BLaER1 treated with 17β-estradiol and CSF1 and Interleukin-3, amounts not matched to agents 10 nM and 100 nM (cell line): ENCODE results near the gene CYP1A1.

Experiments used
- H3K27ac ChIP-seq, 11 experiments: shearing (Covaris generic); formaldehyde crosslinking; 2 replicates each; pipeline ENCODE4 v1.8.1; 2022
- H3K27me3 ChIP-seq, 11 experiments: shearing (Covaris generic); formaldehyde crosslinking; 2 replicates each; pipeline ENCODE4 v1.8.1; 2022
- H3K36me3 ChIP-seq, 11 experiments: shearing (Covaris generic); formaldehyde crosslinking; 2 replicates each; pipeline ENCODE4 v1.8.1; 2022
- H3K4me1 ChIP-seq, 10 experiments: shearing (Covaris generic); formaldehyde crosslinking; 2 replicates each; pipeline ENCODE4 v1.8.1; 2022
- H3K4me2 ChIP-seq, 11 experiments: shearing (Covaris generic); formaldehyde crosslinking; 2 replicates each; pipeline ENCODE4 v1.8.1; 2022
- H3K4me3 ChIP-seq, 10 experiments: shearing (Covaris generic); formaldehyde crosslinking; 2 replicates each; pipeline ENCODE4 v1.8.1; 2022
- H3K9ac ChIP-seq, 11 experiments: shearing (Covaris generic); formaldehyde crosslinking; 2 replicates each; pipeline ENCODE4 v1.8.1; 2022
- H3K9me3 ChIP-seq, 11 experiments: shearing (Covaris generic); formaldehyde crosslinking; replicated peaks in 1 of 11; 2 replicates each; pipeline ENCODE4 v1.8.1; 2022
- H4K20me1 ChIP-seq, 11 experiments: shearing (Covaris generic); formaldehyde crosslinking; 2 replicates each; pipeline ENCODE4 v1.8.1; 2022
- Cebpa-rat ChIP-seq, 11 experiments: shearing (Covaris generic); IDR thresholded peaks; 2 replicates each; pipeline ENCODE4 v1.8.1; 2022

CYP1A1 gene

DNA sequence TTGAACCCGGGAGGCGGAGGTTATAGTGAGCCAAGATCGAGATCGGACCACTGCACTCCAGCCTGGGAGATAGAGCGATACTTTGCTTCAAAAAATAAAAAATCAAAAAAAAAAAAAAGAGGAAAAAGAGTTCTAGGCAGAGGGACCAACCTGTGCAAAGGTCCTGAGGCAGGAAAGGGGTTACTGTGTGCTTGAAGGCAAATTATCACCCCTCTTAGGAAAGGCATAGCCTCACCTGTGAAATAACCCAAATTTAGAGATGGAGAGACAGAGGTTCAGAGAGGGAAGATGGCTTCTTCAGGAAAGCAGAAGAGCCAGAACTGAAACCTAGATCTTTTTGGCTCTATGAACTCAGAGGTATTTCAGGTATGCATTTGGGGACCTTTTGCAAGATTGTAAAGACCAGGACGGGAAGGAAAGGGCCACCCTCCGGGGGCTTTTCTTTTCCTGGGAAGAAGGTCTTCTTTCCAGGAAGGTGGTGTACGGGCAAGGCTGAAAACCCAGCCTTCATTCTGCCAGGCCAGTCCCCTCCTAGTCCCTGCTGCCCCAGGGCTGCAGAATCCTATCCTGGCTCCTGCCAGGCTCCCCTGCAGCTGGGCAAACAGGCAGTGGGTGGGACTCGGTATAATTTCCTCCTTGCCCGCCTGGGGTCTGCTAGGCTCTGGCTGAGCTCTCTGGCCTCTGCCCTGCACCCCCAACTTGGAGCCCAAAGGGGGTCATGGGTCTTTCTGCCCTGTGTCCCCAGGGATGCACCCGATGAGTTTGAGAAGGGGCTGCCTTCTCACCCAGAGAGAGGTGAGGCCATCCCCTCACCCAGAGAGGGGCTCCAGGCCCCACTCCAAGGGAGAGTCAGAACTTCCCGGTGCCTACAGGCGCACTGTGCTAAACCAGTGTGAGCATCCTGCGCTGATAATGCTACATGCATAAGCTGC, 42.1 kb upstream of the CYP1A1 start:
- Histone ChIP-seq H3K4me2 (no peak overlapping the region), H3K9ac (peak overlapping the region in 1 of 11 experiments; percentile 47; a peak in 1 of 22 replicates), H3K27me3 (no peaks in the 10 kb centered on the region)

DNA sequence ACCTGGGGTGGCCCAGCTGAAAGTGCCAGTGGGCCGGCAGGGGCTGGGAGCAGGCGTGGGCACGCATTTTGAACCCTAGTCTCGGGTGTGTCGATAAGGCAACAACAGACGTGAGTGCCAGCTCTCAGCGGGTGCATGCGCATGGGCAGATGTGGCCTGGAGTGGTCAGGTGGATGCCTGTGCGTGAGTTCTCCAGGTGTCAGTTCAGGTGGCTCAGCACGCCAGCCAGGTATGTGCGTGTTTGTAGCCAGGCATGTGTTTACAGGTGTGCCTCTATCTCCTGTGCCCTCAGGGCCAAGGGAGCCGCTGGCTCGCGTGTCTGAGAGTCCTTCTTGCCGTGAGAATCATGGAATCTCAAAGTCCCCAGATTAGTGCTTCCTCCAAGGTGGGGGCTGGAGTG, 38.1 kb upstream of the CYP1A1 start:
- Histone ChIP-seq H3K4me1 (peaks cover 10 to 31% (median 22%) of the 10 kb centered on the region in 10 experiments), H3K9ac (0 out of 22 replicates have a peak overlapping the region, but pooled peaks of 1 of the 11 experiments have one; percentile 69), H3K36me3 (no peaks in the 10 kb centered on the region), H3K4me2 (peak overlapping the region in 3 of 11 experiments; percentile 80 to 85 (median 84); a peak in 3 of 22 replicates), H4K20me1 (0 out of 22 replicates have a peak, but pooled peaks cover 0 to 6% (median 0%) of the 10 kb centered on the region in 11 experiments), H3K4me3 (no peak overlapping the region), H3K27ac (peak overlapping the region in 3 of 11 experiments; percentile 69 to 74 (median 71); a peak in 5 of 22 replicates), H3K9me3 (no peaks in the 10 kb centered on the region), H3K27me3 (no peaks in the 10 kb centered on the region)
- TF ChIP-seq Cebpa-rat (IDR thresholded peaks at IDR 0.05): no peak

More for the DNA sequence above, 42.1 kb upstream of the CYP1A1 start:
- no peak for TF ChIP-seq Cebpa-rat (IDR thresholded peaks at IDR 0.05)
- no peaks in the 10 kb centered on the region for H3K36me3 ChIP-seq
- H3K4me3 ChIP-seq: no peak overlapping the region
- peaks cover 23 to 35% (median 28%) of the 10 kb centered on the region in 10 experiments for H3K4me1 ChIP-seq
- H3K27ac ChIP-seq: no peak overlapping the region
- H3K9me3 ChIP-seq: no peaks in the 10 kb centered on the region
- H4K20me1 ChIP-seq: peaks cover 0 to 11% (median 0%) of the 10 kb centered on the region in 11 experiments; a peak in 2 of 22 replicates

DNA sequence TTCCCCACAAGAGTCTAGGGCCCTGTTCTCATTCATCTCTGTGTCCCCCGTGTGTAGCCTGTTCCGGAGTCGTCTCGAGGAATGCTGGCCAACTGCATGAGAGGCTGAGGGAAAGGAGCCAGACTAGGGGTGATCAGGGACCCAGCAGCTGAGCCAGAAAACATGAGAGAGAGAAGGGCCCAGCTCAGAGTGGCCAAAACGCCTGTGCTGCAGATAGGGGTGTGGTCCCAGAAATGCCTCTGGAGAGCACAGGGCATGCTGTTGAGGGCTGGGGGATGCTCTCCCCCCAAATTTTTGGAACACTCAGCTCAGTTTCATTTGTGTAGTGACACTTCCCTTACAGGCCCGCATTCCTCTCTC, 37.4 kb upstream of the CYP1A1 start:
- TF ChIP-seq Cebpa-rat (IDR thresholded peaks at IDR 0.05): no peak
- H3K9ac ChIP-seq: peak overlapping the region in 6 of 11 experiments; percentile 14 to 69 (median 46); a peak in 9 of 22 replicates
- peak overlapping the region in 8 of 11 experiments; percentile 37 to 74 (median 53); a peak in 15 of 22 replicates for H3K27ac ChIP-seq

DNA sequence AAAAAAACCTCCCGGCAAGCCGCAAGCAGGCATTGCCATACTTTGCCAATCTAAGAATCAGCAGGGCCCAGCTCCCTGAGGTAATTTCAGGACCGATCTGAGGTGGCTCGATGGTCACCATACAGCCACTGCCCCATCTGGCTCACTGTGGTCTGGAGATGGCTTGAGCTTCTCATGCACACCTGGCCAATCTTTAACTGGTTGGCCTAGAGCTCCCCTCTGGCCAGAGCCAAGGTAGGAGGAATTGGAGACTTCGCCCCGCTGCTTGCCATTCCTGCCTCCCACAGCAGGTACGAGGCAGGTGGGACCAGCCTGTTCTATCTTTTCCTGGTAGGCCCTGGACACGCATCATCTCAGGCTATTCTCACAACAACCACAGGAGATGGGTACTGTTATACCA, 33.4 kb upstream of the CYP1A1 start:
- Histone ChIP-seq H4K20me1 (no peaks in the 10 kb centered on the region), H3K36me3 (no peaks in the 10 kb centered on the region), H3K27ac (no peak overlapping the region), H3K4me1 (peaks cover 10 to 31% (median 22%) of the 10 kb centered on the region in 10 experiments), H3K9ac (no peak overlapping the region), H3K9me3 (no peaks in the 10 kb centered on the region), H3K4me2 (no peak overlapping the region), H3K27me3 (no peaks in the 10 kb centered on the region), H3K4me3 (no peak overlapping the region)
- no peak for TF ChIP-seq Cebpa-rat (IDR thresholded peaks at IDR 0.05)

More for the DNA sequence above, 37.4 kb upstream of the CYP1A1 start:
- Histone ChIP-seq H4K20me1 (0 out of 22 replicates have a peak, but pooled peaks cover 0 to under 1% (median 0%) of the 10 kb centered on the region in 11 experiments), H3K27me3 (no peaks in the 10 kb centered on the region), H3K4me1 (peaks cover 10 to 31% (median 22%) of the 10 kb centered on the region in 10 experiments), H3K36me3 (no peaks in the 10 kb centered on the region), H3K9me3 (no peaks in the 10 kb centered on the region), H3K4me2 (peak overlapping the region; percentile 33 to 91 (median 80)), H3K4me3 (0 out of 20 replicates have a peak overlapping the region, but pooled peaks of 1 of the 10 experiments have one; percentile 16)

DNA sequence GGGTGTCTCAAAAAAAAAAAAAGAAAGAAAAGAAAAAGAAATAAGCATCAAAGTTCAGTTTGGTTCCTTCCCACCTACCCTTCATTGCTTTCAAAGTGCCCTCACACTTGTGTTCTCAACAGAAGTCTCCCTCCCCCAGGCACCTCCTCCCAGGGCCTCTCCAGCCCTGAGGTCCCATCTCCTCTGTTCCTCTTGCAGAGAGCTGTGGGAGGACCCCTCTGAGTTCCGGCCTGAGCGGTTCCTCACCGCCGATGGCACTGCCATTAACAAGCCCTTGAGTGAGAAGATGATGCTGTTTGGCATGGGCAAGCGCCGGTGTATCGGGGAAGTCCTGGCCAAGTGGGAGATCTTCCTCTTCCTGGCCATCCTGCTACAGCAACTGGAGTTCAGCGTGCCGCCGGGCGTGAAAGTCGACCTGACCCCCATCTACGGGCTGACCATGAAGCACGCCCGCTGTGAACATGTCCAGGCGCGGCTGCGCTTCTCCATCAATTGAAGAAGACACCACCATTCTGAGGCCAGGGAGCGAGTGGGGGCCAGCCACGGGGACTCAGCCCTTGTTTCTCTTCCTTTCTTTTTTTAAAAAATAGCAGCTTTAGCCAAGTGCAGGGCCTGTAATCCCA, 29.4 kb upstream of the CYP1A1 start:
- Histone ChIP-seq H3K4me3 (no peak overlapping the region), H3K27me3 (no peaks in the 10 kb centered on the region), H3K27ac (no peak overlapping the region), H4K20me1 (no peaks in the 10 kb centered on the region), H3K4me1 (no peaks in the 10 kb centered on the region), H3K9ac (no peak overlapping the region), H3K4me2 (no peak overlapping the region), H3K9me3 (no peaks in the 10 kb centered on the region), H3K36me3 (no peaks in the 10 kb centered on the region)
- no peak for TF ChIP-seq Cebpa-rat (IDR thresholded peaks at IDR 0.05)

DNA sequence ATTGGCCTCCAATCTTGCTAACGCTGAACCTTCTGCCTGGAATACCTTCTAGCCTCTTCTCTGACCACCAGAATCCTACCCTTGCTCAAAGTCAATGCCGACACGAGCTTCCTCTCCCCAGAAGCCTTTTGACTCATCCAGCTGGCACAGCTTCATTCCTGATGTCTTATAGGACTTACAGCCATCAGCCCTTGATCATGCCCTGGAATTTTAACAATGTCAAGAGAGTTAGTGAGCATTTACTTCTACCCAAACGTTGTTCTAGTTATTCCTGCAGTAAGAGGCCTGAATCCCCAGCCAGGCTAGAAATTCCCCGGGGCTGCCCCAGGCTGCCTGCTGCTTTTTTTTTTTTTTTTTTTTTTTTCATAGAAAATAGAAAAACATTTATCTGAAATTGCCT, 27.2 kb upstream of the CYP1A1 start:
- Histone ChIP-seq H3K4me3 (no peak overlapping the region), H3K9me3 (no peaks in the 10 kb centered on the region), H3K4me2 (no peak overlapping the region)

DNA sequence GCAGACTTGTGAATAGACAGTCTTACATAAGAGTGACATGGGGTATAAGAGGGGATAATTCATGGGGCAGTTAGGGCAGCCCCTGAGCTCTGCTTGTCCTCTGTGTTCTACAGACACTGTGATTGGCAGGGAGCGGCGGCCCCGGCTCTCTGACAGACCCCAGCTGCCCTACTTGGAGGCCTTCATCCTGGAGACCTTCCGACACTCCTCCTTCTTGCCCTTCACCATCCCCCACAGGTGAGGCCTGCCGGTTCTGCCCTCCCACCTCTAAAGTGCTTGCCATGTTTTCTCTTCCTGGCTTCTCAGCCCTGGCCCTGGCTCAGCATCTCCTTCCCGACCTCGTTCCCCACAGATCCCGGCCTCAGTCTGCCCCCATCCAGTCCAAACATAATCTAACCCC, 26.7 kb upstream of the CYP1A1 start:
- no peak overlapping the region for H3K4me3 ChIP-seq
- no peak overlapping the region for H3K27ac ChIP-seq
- H3K9ac ChIP-seq: no peak overlapping the region
- H4K20me1 ChIP-seq: no peaks in the 10 kb centered on the region
- H3K4me2 ChIP-seq: no peak overlapping the region
- no peaks in the 10 kb centered on the region for H3K27me3 ChIP-seq
- no peaks in the 10 kb centered on the region for H3K36me3 ChIP-seq
- no peaks in the 10 kb centered on the region for H3K4me1 ChIP-seq
- no peaks in the 10 kb centered on the region for H3K9me3 ChIP-seq
- TF ChIP-seq Cebpa-rat (IDR thresholded peaks at IDR 0.05): no peak

More for the DNA sequence above, 27.2 kb upstream of the CYP1A1 start:
- H3K4me1 ChIP-seq: no peaks in the 10 kb centered on the region
- H3K27me3 ChIP-seq: no peaks in the 10 kb centered on the region
- H3K36me3 ChIP-seq: no peaks in the 10 kb centered on the region
- H3K27ac ChIP-seq: no peak overlapping the region
- no peak overlapping the region for H3K9ac ChIP-seq
- no peaks in the 10 kb centered on the region for H4K20me1 ChIP-seq
- no peak for TF ChIP-seq Cebpa-rat (IDR thresholded peaks at IDR 0.05)

DNA sequence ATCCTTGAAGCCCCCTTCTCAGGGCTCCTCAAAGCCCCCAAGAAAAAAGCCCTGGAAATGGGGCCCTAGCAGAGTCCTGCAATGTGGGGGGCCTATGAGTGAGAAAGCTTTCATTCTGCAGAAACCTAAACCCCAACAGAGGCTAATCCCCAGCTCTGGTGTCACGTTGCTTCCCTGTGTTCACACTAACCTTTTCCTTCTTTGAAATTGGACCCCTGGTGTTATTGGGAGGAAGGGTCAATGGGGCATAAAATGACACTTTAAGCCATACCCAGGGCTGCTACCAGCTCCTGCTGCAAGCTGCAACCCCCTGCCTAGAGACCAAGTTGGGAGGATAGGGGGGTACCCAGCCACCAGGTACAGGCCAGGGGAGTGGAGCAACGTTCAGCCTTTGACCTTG, 25.4 kb upstream of the CYP1A1 start:
- no peaks in the 10 kb centered on the region for H3K4me1 ChIP-seq
- no peaks in the 10 kb centered on the region for H3K9me3 ChIP-seq
- H3K27ac ChIP-seq: no peak overlapping the region
- no peak for TF ChIP-seq Cebpa-rat (IDR thresholded peaks at IDR 0.05)
- no peaks in the 10 kb centered on the region for H4K20me1 ChIP-seq
- no peaks in the 10 kb centered on the region for H3K27me3 ChIP-seq
- H3K9ac ChIP-seq: no peak overlapping the region
- no peaks in the 10 kb centered on the region for H3K36me3 ChIP-seq
- H3K4me2 ChIP-seq: no peak overlapping the region
- no peak overlapping the region for H3K4me3 ChIP-seq

DNA sequence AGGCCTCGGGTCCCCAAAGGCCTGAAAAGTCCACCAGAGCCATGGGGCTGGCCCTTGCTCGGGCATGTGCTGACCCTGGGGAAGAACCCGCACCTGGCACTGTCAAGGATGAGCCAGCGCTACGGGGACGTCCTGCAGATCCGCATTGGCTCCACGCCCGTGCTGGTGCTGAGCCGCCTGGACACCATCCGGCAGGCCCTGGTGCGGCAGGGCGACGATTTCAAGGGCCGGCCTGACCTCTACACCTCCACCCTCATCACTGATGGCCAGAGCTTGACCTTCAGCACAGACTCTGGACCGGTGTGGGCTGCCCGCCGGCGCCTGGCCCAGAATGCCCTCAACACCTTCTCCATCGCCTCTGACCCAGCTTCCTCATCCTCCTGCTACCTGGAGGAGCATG, 24.5 kb upstream of the CYP1A1 start:
- H3K4me3 ChIP-seq: no peak overlapping the region
- no peaks in the 10 kb centered on the region for H3K4me1 ChIP-seq
- no peak overlapping the region for H3K27ac ChIP-seq
- H3K9me3 ChIP-seq: 0 out of 22 replicates have a peak, but pooled peaks cover 0 to 3% (median 0%) of the 10 kb centered on the region in 11 experiments
- no peak overlapping the region for H3K9ac ChIP-seq
- no peak overlapping the region for H3K4me2 ChIP-seq
- H3K36me3 ChIP-seq: no peaks in the 10 kb centered on the region
- no peaks in the 10 kb centered on the region for H3K27me3 ChIP-seq
- H4K20me1 ChIP-seq: no peaks in the 10 kb centered on the region
- no peak for TF ChIP-seq Cebpa-rat (IDR thresholded peaks at IDR 0.05)
